Endothelial cell of umbilical vein (primary cell): Measurements from ENCODE around the gene HDAC4. TPM values are rescaled to one million over a fixed set of nuclear protein-coding genes. Genes with fewer than 3 reads are reported as not detected.

Experiments used
- BruUV-seq: library from RNA; stranded (reverse); fragments of 400-500 nt; replicated peaks from 2 replicates; lab custom pipeline; 2021; lab: Mats Ljungman, UMichigan
- CTCF ChIA-PET: fragments of 300-600, 350-600 bp; sonication (Branson Sonifier 250); formaldehyde crosslinking; loops from one replicate; lab custom pipeline; 2021; ENCODE audit warnings: antibody characterized with exemption, inconsistent platforms; lab: Charles Lee
- POLR2A ChIA-PET: fragments of 300-600, 350-600 bp; sonication (Branson Sonifier 250); formaldehyde crosslinking; loops from one replicate; lab custom pipeline; 2021; ENCODE audit warnings: antibody characterized with exemption, inconsistent platforms; lab: Charles Lee
- DNase-seq: peaks from one replicate; pipeline ENCODE4 v3.0.0-alpha.2; 2011; ENCODE audit warnings: low read depth, low spot score
- FAIRE-seq: peaks from 2 replicates; lab custom pipeline; 2011; peaks lifted over from hg19 to GRCh38; lab: Jason Lieb, UNC
- H2AFZ ChIP-seq: 2 replicates; pipeline ENCODE4 v1.6.0; 2012; ENCODE audit warnings: low read depth, low read length, control low read depth, inconsistent platforms
- H3K27ac ChIP-seq: 2 replicates; pipeline ENCODE4 v1.5.1; 2011; ENCODE audit warnings: low read depth, mild to moderate bottlenecking, control low read depth, low read length, moderate library complexity; ENCODE audit not compliant: insufficient read depth
- H3K27me3 ChIP-seq, 2 experiments: 2 replicates each; pipeline versions ENCODE4 v1.6.0 to v1.6.1; 2011; ENCODE audit warnings: low read length in 2 of 2, mixed read lengths in 1 of 2; ENCODE audit not compliant: control insufficient read depth in 2 of 2, insufficient read depth in 2 of 2
- H3K36me3 ChIP-seq, 2 experiments: 2 replicates in 1 of 2; 3 replicates in 1 of 2; pipeline ENCODE4 v1.5.1; 2011; ENCODE audit warnings: low read length in 2 of 2, mild to moderate bottlenecking in 1 of 2, moderate library complexity in 1 of 2; ENCODE audit not compliant: control insufficient read depth in 2 of 2, insufficient read depth in 2 of 2; ENCODE audit errors: extremely low read depth in 1 of 2
- H3K4me1 ChIP-seq: 3 replicates; pipeline ENCODE4 v1.5.1; 2011; ENCODE audit warnings: mild to moderate bottlenecking, low read length; ENCODE audit not compliant: control insufficient read depth, insufficient read depth; ENCODE audit errors: extremely low read depth
- H3K4me2 ChIP-seq: 2 replicates; pipeline ENCODE4 v1.6.1; 2011; ENCODE audit warnings: low read length, control low read depth, mixed read lengths; ENCODE audit not compliant: insufficient read depth
- H3K4me3 ChIP-seq, 3 experiments: fragments of 200-600 bp in 1 of 3; sonication (generic), shearing (Covaris generic) in 1 of 3; replicated peaks in 1 of 3; 2 replicates each; pipeline ENCODE4 v1.5.1; 2011 to 2016; ENCODE audit warnings: control low read depth in 3 of 3, low read length in 3 of 3, mild to moderate bottlenecking in 2 of 3, inconsistent platforms in 1 of 3, low read depth in 1 of 3, moderate library complexity in 1 of 3; ENCODE audit not compliant: insufficient read depth in 1 of 3
- H3K79me2 ChIP-seq: 2 replicates; pipeline ENCODE4 v1.6.0; 2012; ENCODE audit warnings: low read length, inconsistent platforms; ENCODE audit not compliant: control insufficient read depth, insufficient read depth
- H3K9ac ChIP-seq: replicated peaks from 2 replicates; pipeline ENCODE3; 2011; ENCODE audit warnings: low read length, control low read depth; ENCODE audit not compliant: insufficient read depth; ENCODE audit errors: extremely low read depth
- H3K9me1 ChIP-seq: replicated peaks from 3 replicates; pipeline ENCODE4 v1.6.0; 2011; ENCODE audit warnings: mild to moderate bottlenecking, low read length; ENCODE audit not compliant: control insufficient read depth, insufficient read depth; ENCODE audit errors: extremely low read depth
- H3K9me3 ChIP-seq: replicated peaks from 2 replicates; pipeline ENCODE4 v1.5.1; 2012; ENCODE audit warnings: low read length, inconsistent platforms; ENCODE audit not compliant: control insufficient read depth, insufficient read depth
- H4K20me1 ChIP-seq: replicated peaks from 2 replicates; pipeline ENCODE3; 2011; ENCODE audit warnings: mild to moderate bottlenecking, low read length; ENCODE audit not compliant: control insufficient read depth, insufficient read depth; ENCODE audit errors: extremely low read depth
- CTCF ChIP-seq, 2 donors: IDR thresholded peaks; 1 replicate in 1 of 2; 2 replicates in 1 of 2; pipeline ENCODE4 v1.5.1; 2011; ENCODE audit warnings: low read length in 2 of 2, mild to moderate bottlenecking in 2 of 2, moderate library complexity in 2 of 2, control low read depth in 1 of 2, inconsistent platforms in 1 of 2, low read depth in 1 of 2; ENCODE audit not compliant: insufficient read depth in 1 of 2; ENCODE audit errors: extremely low read depth in 1 of 2
- EZH2 ChIP-seq: IDR thresholded peaks from 2 replicates; pipeline ENCODE4 v1.6.1; 2012; ENCODE audit warnings: borderline replicate concordance, low read depth, mild to moderate bottlenecking, moderate library complexity, low read length, inconsistent platforms; ENCODE audit not compliant: severe bottlenecking
- FOS ChIP-seq: IDR thresholded peaks from 2 replicates; pipeline ENCODE4 v1.6.1; 2011; ENCODE audit warnings: mild to moderate bottlenecking, low read length, moderate library complexity, borderline replicate concordance; ENCODE audit not compliant: insufficient read depth
- GATA2 ChIP-seq: IDR thresholded peaks from 2 replicates; pipeline ENCODE4 v1.7.0; 2011; ENCODE audit warnings: low read depth, mild to moderate bottlenecking, moderate library complexity, mixed read lengths, low read length; ENCODE audit not compliant: insufficient read length, insufficient read depth
- JUN ChIP-seq: IDR thresholded peaks from 2 replicates; pipeline ENCODE4 v1.6.1; 2011; ENCODE audit warnings: borderline replicate concordance, low read depth; ENCODE audit not compliant: insufficient read length, insufficient read depth
- MAX ChIP-seq: IDR thresholded peaks from 2 replicates; pipeline ENCODE4 v1.6.1; 2011; ENCODE audit not compliant: insufficient read depth, insufficient read length
- MYC ChIP-seq: IDR thresholded peaks from one replicate; pipeline ENCODE4 v1.6.1; 2011; ENCODE audit warnings: mild to moderate bottlenecking, low read depth, low read length
- POLR2A ChIP-seq: IDR thresholded peaks from 2 replicates; pipeline ENCODE4 v1.6.1; 2012; ENCODE audit warnings: low read depth, mild to moderate bottlenecking, control low read depth, low read length
- POLR2AphosphoS5 ChIP-seq: IDR thresholded peaks from 2 replicates; pipeline ENCODE4 v1.6.1; 2012; ENCODE audit warnings: low read depth, mild to moderate bottlenecking, control low read depth, low read length, moderate library complexity; ENCODE audit not compliant: insufficient read depth
- dilution Hi-C: fragments of 300-500 bp; cut with MboI; formaldehyde crosslinking; loops from one replicate; pipeline ENCODE4 v1.15.0; 2019; ENCODE audit warnings: low sequenced_read_pairs; ENCODE audit not compliant: extremely low pct_ligation_motif_present
- intact Hi-C: fragments of 100-400 bp; cut with micrococcal nuclease; formaldehyde crosslinking; loops from one replicate; pipeline ENCODE4 v1.10.0; 2022
- polyA plus RNA-seq, 4 experiments: library from polyadenylated mRNA; depleted of rRNA in 3 of 4; stranded (reverse) in 3 of 4; unstranded in 1 of 4; fragments of >200 nt; gene quantifications; 2 replicates each; pipeline versions ENCODE4 v1.2.1 to v1.2.3, GENCODE V29; 2011 to 2012; ENCODE audit warnings: missing spikeins in 1 of 4
- total RNA-seq: library from RNA; stranded (reverse); gene quantifications from 2 replicates; pipeline ENCODE4 v1.2.3, GENCODE V29; 2021

The HDAC4 gene
- total and polyA plus RNA-seq, 2 donors (not counting 3 experiments of a cell fraction or from before 2014, with no cell fraction given): 13.4 to 33.0 TPM

GRCh38 chr2:239161711-239162140 lies 239.1 kb downstream of the HDAC4 start:
- no peak for FAIRE-seq
- CTCF ChIA-PET: interaction anchor here (1.3 kb wide), 1 partner anchor 18 kb away, joined by 3 read pairs; no protein-coding TSS in a partner anchor

More at GRCh38 chr2:239161711-239162140, 239.1 kb downstream of the HDAC4 start:
- Histone ChIP-seq H3K4me1 (no peaks in the 10 kb centered on the region), H3K4me2 (no peak overlapping the region), H3K9me1 (no peaks in the 10 kb centered on the region), H3K36me3 (peaks cover 0 to 5% of the 10 kb centered on the region in 2 experiments), H4K20me1 (no peaks in the 10 kb centered on the region), H2AFZ (no peak overlapping the region), H3K79me2 (no peaks in the 10 kb centered on the region), H3K27me3 (no peaks in the 10 kb centered on the region), H3K9me3 (no peaks in the 10 kb centered on the region), H3K27ac (no peak overlapping the region), H3K9ac (no peak overlapping the region), H3K4me3 (no peak overlapping the region)
- DNase-seq: no peak
- dilution Hi-C loops (no loop called here), intact Hi-C loops (no loop called here)
- TF ChIP-seq EZH2 (no peak), FOS (no peak), GATA2 (no peak), JUN (no peak), CTCF (IDR thresholded peaks at IDR 0.05; ENCODE audit: extremely low read depth in 1 of 2, insufficient read depth in 1 of 2, low read depth in 1 of 2, low read length in 2 of 2) (no peak), POLR2AphosphoS5 (no peak), MAX (no peak), POLR2A (no peak), MYC (no peak)
- BruUV-seq: no TSS peak
- POLR2A ChIA-PET: no interaction called here
